ENCODE measurements around the gene TRIM67. TPM values are rescaled to one million over a fixed set of nuclear protein-coding genes. Genes with fewer than 3 reads are reported as not detected.

The TRIM67 gene
- polyA plus RNA-seq, 1 donor from 2014 or later: 8.0 TPM

- H3K27me3 ChIP-seq (ENCODE audit: insufficient read depth, low read depth, low read length): peaks cover 11% of the 10 kb centered on the region
- no peaks in the 10 kb centered on the region for H3K9me3 ChIP-seq (ENCODE audit: low read length)
- no peaks in the 10 kb centered on the region for H3K9me2 ChIP-seq (ENCODE audit: insufficient read depth, low read length)
- no peaks in the 10 kb centered on the region for H3F3A ChIP-seq (ENCODE audit: insufficient read depth, low read length, poor library complexity, severe bottlenecking)
- H3K4me2 ChIP-seq (ENCODE audit: low read length): peak overlapping the region; percentile 59
- H3K4me3 ChIP-seq (ENCODE audit: low read length): peak overlapping the region; percentile 96
- H4K20me1 ChIP-seq (ENCODE audit: insufficient read depth): no peaks in the 10 kb centered on the region
- peak overlapping the region; percentile 21 for H2AFZ ChIP-seq (ENCODE audit: low read depth, low read length)
- peak overlapping the region; percentile 82 for H3K9ac ChIP-seq (ENCODE audit: low read length)
- TF ChIP-seq TAF1 (IDR thresholded peaks at IDR 0.05; ENCODE audit: low read depth): peak; percentile 20
- no peak for TF ChIP-seq SMC3 (conservative IDR thresholded peaks at IDR 0.05; ENCODE audit: poor library complexity)
- peak; percentile 38 for TF ChIP-seq CTCF (IDR thresholded peaks at IDR 0.05; ENCODE audit: poor library complexity, severe bottlenecking)
- peak; percentile 60 for TF ChIP-seq MXI1 (conservative IDR thresholded peaks at IDR 0.05; ENCODE audit: poor library complexity, severe bottlenecking)
- H3K27ac ChIP-seq (ENCODE audit: low read length): peak overlapping the region; percentile 85
- H3K36me3 ChIP-seq (ENCODE audit: insufficient read depth, low read length): no peaks in the 10 kb centered on the region
- H3K79me2 ChIP-seq (replicated peaks; ENCODE audit: insufficient read depth, low read length): peaks cover 25% of the 10 kb centered on the region
Observed at GRCh38 chr1:231162297-231162969, 575 bp downstream of the TRIM67 start.

DNA sequence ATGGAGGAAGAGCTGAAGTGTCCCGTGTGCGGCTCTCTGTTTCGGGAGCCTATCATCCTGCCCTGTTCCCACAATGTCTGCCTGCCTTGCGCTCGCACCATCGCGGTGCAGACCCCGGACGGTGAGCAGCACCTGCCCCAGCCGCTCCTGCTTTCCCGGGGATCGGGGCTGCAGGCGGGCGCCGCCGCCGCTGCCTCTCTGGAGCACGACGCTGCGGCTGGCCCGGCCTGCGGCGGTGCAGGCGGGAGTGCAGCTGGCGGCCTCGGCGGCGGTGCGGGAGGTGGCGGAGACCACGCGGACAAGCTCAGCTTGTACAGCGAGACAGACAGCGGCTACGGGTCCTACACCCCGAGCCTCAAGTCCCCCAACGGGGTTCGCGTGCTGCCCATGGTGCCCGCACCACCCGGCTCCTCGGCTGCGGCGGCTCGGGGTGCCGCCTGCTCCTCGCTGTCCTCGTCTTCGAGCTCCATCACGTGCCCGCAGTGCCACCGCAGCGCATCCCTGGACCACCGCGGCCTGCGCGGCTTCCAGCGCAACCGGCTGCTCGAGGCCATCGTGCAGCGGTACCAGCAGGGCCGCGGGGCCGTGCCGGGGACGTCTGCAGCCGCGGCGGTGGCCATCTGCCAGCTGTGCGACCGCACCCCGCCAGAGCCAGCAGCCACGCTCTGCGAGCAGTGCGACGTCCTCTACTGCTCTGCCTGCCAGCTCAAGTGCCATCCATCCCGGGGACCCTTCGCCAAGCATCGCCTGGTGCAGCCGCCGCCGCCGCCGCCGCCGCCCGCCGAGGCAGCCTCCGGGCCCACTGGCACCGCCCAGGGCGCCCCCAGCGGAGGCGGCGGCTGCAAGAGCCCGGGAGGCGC is 1.3 kb downstream of the TRIM67 start:
- H3K9ac ChIP-seq (ENCODE audit: low read length): peak overlapping the region; percentile 82
- peak overlapping the region; percentile 59 for H3K4me2 ChIP-seq (ENCODE audit: low read length)
- H4K20me1 ChIP-seq (ENCODE audit: insufficient read depth): no peaks in the 10 kb centered on the region
- H3K27me3 ChIP-seq (ENCODE audit: insufficient read depth, low read depth, low read length): peaks cover 11% of the 10 kb centered on the region
- H3K4me3 ChIP-seq (ENCODE audit: low read length): peak overlapping the region; percentile 96
- H3K9me2 ChIP-seq (ENCODE audit: insufficient read depth, low read length): no peaks in the 10 kb centered on the region
- H3K36me3 ChIP-seq (ENCODE audit: insufficient read depth, low read length): no peaks in the 10 kb centered on the region
- H3K27ac ChIP-seq (ENCODE audit: low read length): peak overlapping the region; percentile 85
- peaks cover 29% of the 10 kb centered on the region for H3K79me2 ChIP-seq (replicated peaks; ENCODE audit: insufficient read depth, low read length)
- TF ChIP-seq POLR2AphosphoS5 (IDR thresholded peaks at IDR 0.05): no peak
- H3F3A ChIP-seq (ENCODE audit: insufficient read depth, low read length, poor library complexity, severe bottlenecking): no peaks in the 10 kb centered on the region
- H3K9me3 ChIP-seq (ENCODE audit: low read length): no peaks in the 10 kb centered on the region
- H2AFZ ChIP-seq (ENCODE audit: low read depth, low read length): peak overlapping the region; percentile 21

DNA sequence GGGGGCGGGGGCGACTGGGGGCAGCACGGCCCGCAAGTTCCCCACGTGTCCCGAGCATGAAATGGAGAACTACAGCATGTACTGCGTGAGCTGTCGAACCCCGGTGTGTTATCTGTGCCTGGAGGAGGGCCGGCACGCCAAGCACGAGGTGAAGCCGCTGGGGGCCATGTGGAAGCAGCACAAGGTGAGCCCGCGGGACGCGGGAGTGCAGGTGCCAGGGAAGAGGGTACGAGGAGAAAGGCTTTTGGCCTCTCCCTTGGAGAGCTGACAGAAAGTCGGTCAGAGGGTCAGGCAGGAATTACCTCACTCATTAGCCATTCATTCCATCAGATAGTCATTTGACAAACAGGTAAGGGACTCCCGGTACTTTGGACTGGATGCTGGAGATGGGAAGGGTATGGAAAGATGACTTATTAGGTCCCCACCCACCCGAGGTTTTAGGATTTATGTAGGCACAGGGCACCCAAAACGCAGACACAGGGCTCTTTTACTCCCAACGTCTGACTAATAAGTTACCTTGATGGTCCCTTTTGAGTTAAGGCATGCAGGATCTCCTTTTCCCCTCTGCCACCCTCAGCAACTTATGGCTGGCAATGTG is 2.1 kb downstream of the TRIM67 start:
- H3K9me3 ChIP-seq (ENCODE audit: low read length): no peaks in the 10 kb centered on the region
- H3K27me3 ChIP-seq (ENCODE audit: insufficient read depth, low read depth, low read length): peaks cover 11% of the 10 kb centered on the region
- H3K4me3 ChIP-seq (ENCODE audit: low read length): peak overlapping the region; percentile 96
- H3K4me2 ChIP-seq (ENCODE audit: low read length): peak overlapping the region; percentile 3
- H3K9me2 ChIP-seq (ENCODE audit: insufficient read depth, low read length): no peaks in the 10 kb centered on the region
- H2AFZ ChIP-seq (ENCODE audit: low read depth, low read length): no peak overlapping the region
- H3K79me2 ChIP-seq (replicated peaks; ENCODE audit: insufficient read depth, low read length): peaks cover 35% of the 10 kb centered on the region
- no peak overlapping the region for H3K9ac ChIP-seq (ENCODE audit: low read length)
- no peaks in the 10 kb centered on the region for H4K20me1 ChIP-seq (ENCODE audit: insufficient read depth)
- no peaks in the 10 kb centered on the region for H3F3A ChIP-seq (ENCODE audit: insufficient read depth, low read length, poor library complexity, severe bottlenecking)
- no peak overlapping the region for H3K27ac ChIP-seq (ENCODE audit: low read length)
- H3K36me3 ChIP-seq (ENCODE audit: insufficient read depth, low read length): no peaks in the 10 kb centered on the region
- TF ChIP-seq EP300 (conservative IDR thresholded peaks at IDR 0.05; ENCODE audit: poor library complexity, severe bottlenecking): no peak
- no peak for TF ChIP-seq TAF1 (IDR thresholded peaks at IDR 0.05; ENCODE audit: low read depth)
- no peak for TF ChIP-seq SMC3 (conservative IDR thresholded peaks at IDR 0.05; ENCODE audit: poor library complexity)
- no peak for TF ChIP-seq REST (IDR thresholded peaks at IDR 0.05; ENCODE audit: borderline replicate concordance)
- no peak for TF ChIP-seq MXI1 (conservative IDR thresholded peaks at IDR 0.05; ENCODE audit: poor library complexity, severe bottlenecking)
- TF ChIP-seq CTCF (IDR thresholded peaks at IDR 0.05; ENCODE audit: poor library complexity, severe bottlenecking): no peak

Data from neural cell (in vitro differentiated cells).